ENCODE results near the gene ALDH2. TPM values are rescaled to one million over a fixed set of nuclear protein-coding genes. Genes with fewer than 3 reads are reported as not detected.
"Not testable (repeated sequence)": the region's sequence is repeated elsewhere in the genome, so short reads cannot be mapped to it uniquely, and the experiment has no call there.

Gene ALDH2
- total and polyA plus RNA-seq, 8 donors, result 22.3 to 80.2 (median 40.6) TPM

- FAIRE-seq, result no peak
These were observed 5.0 kb upstream of the ALDH2 start for GRCh38 chr12:111761706-111762105.

GRCh38 chr12:111763552-111763951 is 3.2 kb upstream of the ALDH2 start:
- FAIRE-seq, H3K27ac ChIP-seq, ATAC-seq, DNase-seq, H3K27me3 ChIP-seq, H3K9me3 ChIP-seq, H3K36me3 ChIP-seq, H3K4me3 ChIP-seq: not testable (repeated sequence)
- 68 to 75% methylated on average over 10 of the region's 10 CpGs for WGBS, 2 donors
- peaks cover 0 to 14% (median 4%) of the 10 kb centered on the region in 3 donors for H3K4me1 ChIP-seq
- intact Hi-C loops (cut with DNase I), result loop anchor here in 1 of 3 donors (10.0 kb wide), 1 partner anchor 51 kb away; no protein-coding TSS in a partner anchor

More at GRCh38 chr12:111761706-111762105, 5.0 kb upstream of the ALDH2 start:
- intact Hi-C loops (cut with DNase I), result loop anchor here in 1 of 3 donors (10.0 kb wide), 1 partner anchor 53 kb away; no protein-coding TSS in a partner anchor
- peaks cover 13 to 23% (median 16%) of the 10 kb centered on the region in 3 donors for H3K4me1 ChIP-seq
- WGBS, 2 donors, result 66 to 79% methylated on average over 3 of the region's 3 CpGs
- H3K36me3 ChIP-seq, result no peaks in the 10 kb centered on the region
- H3K4me3 ChIP-seq, result no peak overlapping the region
- DNase-seq (no peak), ATAC-seq (no peak)
- TF ChIP-seq CTCF (IDR thresholded peaks at IDR 0.05), result no peak
- H3K27ac ChIP-seq, result no peak overlapping the region
- H3K27me3 ChIP-seq, result no peaks in the 10 kb centered on the region
- no peaks in the 10 kb centered on the region for H3K9me3 ChIP-seq

GRCh38 chr12:111764120-111764821 is 2.5 kb upstream of the ALDH2 start:
- no peak for TF ChIP-seq CTCF (IDR thresholded peaks at IDR 0.05)
- Histone ChIP-seq H3K27me3 (no peaks in the 10 kb centered on the region), H3K36me3 (no peaks in the 10 kb centered on the region), H3K27ac (no peak overlapping the region), H3K4me3 (no peak overlapping the region), H3K9me3 (no peaks in the 10 kb centered on the region), H3K4me1 (peaks cover 0 to 11% (median 0%) of the 10 kb centered on the region in 3 donors)
- FAIRE-seq, result no peak
- 72 to 82% methylated on average over 6 of the region's 6 CpGs for WGBS, 2 donors
- no peak for DNase-seq
- no peak for ATAC-seq
- intact Hi-C loops (cut with DNase I), result loop anchor here in 1 of 3 donors (10.0 kb wide), 1 partner anchor 51 kb away; no protein-coding TSS in a partner anchor

GRCh38 chr12:111767362-111768158 is 827 bp downstream of the ALDH2 start:
- Histone ChIP-seq H3K4me3 (peak overlapping the region; percentile 82 to 95 (median 88)), H3K27ac (peak overlapping the region; percentile 67 to 80 (median 77)), H3K36me3 (no peaks in the 10 kb centered on the region), H3K4me1 (peaks cover 0 to 15% (median 0%) of the 10 kb centered on the region in 3 donors), H3K9me3 (no peaks in the 10 kb centered on the region), H3K27me3 (no peaks in the 10 kb centered on the region)
- no peak for DNase-seq
- intact Hi-C loops (cut with DNase I), result loop anchor here in 1 of 3 donors (10.0 kb wide), 1 partner anchor 47 kb away; no protein-coding TSS in a partner anchor
- no peak for TF ChIP-seq CTCF (IDR thresholded peaks at IDR 0.05)
- 4 to 7% methylated on average over 18 of the region's 18 CpGs for WGBS, 2 donors
- FAIRE-seq, result no peak
- ATAC-seq, result peak; percentile 62 to 65 (median 64)

GRCh38 chr12:111768159-111768895 is 1.6 kb downstream of the ALDH2 start:
- H3K4me1 ChIP-seq, result peaks cover 6 to 23% (median 6%) of the 10 kb centered on the region in 3 donors

More at GRCh38 chr12:111768159-111768895, 1.6 kb downstream of the ALDH2 start:
- Histone ChIP-seq H3K36me3 (no peaks in the 10 kb centered on the region), H3K9me3 (no peaks in the 10 kb centered on the region), H3K27me3 (no peaks in the 10 kb centered on the region), H3K4me3 (peak overlapping the region in 2 of 4 donors; percentile 82 to 85), H3K27ac (peak overlapping the region in 1 of 4 donors; percentile 79)
- FAIRE-seq (no peak), ATAC-seq (no peak), DNase-seq (no peak)
- intact Hi-C loops (cut with DNase I), result loop anchor here in 1 of 3 donors (10.0 kb wide), 1 partner anchor 46 kb away; no protein-coding TSS in a partner anchor
- WGBS, 2 donors, result 78 to 80% methylated on average over 9 of the region's 9 CpGs
- no peak for TF ChIP-seq CTCF (IDR thresholded peaks at IDR 0.05)

All from pancreas (tissue), 10 donors.